Measurements from ENCODE around the gene RUNX3.

The RUNX3 gene

DNA sequence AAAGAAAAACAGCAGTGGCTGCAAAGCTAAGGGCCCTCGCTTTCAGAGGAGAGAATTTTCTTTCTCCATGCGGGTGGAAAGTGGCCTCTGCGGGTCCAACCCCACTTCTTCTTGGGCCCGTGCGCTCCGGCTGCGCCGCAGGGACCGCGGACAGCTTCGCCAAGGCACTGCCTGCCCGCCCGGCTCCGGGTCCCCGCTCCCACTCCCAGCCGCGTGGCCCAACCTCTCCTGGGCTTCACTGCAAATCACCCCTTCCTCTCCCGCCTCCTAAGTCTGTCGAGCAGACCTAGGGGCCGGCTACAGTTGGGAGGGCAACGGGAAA, 1.0 kb upstream of the RUNX3 start:
- no peak for DNase-seq

DNA sequence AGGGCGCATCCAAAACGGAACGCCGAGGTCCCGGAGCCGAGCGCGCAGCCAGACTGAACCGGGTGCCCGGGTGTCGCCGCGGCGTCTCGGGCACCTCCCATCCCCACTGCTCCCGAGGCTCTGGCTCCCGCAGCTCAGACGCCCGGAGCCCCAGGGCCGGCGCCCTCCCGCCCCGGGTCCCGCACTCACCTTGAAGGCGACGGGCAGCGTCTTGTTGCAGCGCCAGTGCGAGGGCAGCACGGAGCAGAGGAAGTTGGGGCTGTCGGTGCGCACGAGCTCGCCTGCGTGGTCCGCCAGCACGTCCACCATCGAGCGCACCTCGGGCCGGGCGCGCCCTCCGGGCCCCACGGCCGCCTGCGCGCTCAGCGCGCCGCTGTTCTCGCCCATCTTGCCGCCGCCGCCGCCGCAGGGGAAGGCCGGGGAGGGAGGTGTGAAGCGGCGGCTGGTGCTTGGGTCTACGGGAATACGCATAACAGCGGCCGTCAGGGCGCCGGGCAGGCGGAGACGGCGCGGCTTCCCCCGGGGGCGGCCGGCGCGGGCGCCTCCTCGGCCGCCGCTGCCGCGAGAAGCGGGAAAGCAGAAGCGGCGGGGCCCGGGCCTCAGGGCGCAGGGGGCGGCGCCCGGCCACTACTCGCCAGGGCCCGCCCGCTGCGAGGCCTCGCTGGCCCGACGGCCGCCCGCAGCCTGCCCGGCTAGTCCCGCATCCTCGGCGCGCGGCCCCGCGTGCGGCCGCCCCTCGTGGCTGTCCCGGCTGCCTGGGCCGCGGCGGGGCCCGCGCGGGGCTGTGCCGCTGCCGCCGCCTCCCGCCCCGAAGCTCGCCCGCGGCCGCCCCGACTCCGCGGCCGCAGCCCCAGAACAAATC, 447 bp downstream of the RUNX3 start:
- no peak for DNase-seq

DNA sequence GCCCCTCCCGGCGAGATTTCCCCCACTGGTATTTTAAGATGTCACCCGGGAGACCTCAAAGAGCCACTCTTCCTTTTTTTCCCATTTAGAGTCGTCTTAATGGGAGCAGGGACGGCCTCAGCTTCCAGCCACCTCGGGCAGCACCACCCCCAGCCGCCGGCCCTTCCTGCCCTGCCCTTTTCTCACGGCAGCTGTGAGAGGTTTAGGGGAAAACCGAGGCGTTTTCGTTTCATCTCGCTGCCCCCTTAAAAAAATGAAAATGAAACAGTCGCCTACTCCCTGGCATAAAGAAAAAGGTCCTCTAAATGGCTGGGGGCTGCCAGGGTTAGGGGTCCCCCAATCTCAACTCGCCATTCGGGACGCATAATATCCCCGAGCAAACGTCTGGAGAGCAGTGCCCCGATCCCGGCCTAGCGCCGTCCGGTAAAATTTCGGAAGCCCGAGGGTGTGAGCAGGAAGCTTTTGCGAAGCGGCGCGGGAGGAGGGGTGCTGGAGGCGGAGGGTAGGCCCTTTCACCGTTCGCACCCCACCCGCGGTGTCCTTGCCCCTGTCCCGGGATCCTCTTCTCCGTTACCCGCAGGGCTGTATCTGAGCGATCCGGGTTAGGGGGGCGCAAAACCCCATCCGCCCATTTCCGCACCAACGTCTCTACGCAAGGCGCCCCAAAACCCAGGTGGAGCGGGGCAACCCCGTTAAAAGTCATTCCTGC, 1.2 kb downstream of the RUNX3 start:
- no peak for DNase-seq

DNA sequence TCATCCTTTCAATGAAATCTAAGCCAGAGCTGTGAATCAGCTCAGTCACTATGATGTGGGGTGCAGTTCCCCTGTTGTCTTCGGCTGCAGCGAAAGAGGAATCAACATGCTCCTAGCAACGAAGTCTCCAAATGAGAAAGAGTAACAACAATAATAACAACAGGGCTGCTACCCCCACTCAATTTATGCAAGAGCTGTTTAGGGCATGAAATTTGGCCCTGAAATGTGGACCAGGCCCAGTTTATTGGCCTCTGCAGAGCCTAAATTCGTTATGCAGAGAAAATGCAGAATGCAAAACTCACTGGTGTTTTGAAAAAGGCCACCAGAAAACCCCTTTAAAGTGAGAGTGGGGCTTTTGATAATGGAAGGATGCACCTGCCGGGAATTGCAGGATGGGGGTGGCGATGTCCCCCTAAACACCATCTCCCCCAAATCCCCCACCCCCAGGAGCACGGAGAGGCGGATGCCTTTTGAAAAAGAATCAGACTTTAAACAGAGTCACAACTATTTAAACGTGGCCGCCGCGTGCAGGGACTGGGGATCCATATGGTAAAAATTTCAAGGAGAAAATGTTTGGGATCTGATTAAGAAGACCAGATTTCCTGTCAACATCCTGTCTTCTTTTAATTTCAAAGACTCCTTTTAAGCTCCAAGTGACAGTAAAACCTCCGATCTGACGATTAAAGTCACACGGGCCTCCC, 1.9 kb downstream of the RUNX3 start:
- no peak for DNase-seq

DNA sequence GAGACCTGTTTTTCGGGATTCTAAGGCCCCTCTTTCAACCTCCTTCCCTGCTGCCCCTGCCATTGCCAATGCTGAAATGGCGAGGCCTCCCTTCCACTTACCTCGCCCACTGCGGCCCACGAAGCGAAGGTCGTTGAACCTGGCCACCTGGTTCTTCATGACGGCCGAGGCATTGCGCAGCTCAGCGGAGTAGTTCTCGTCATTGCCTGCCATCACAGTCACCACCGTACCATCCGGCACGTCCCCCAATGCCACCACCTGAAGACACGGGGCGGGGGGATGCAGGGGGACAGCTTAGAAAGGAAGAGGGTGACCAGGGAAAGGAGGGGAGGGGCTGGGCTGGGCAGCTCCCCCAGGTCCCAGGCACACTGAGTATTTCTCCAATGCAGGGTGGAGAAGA, 2.6 kb downstream of the RUNX3 start:
- no peak for DNase-seq

DNA sequence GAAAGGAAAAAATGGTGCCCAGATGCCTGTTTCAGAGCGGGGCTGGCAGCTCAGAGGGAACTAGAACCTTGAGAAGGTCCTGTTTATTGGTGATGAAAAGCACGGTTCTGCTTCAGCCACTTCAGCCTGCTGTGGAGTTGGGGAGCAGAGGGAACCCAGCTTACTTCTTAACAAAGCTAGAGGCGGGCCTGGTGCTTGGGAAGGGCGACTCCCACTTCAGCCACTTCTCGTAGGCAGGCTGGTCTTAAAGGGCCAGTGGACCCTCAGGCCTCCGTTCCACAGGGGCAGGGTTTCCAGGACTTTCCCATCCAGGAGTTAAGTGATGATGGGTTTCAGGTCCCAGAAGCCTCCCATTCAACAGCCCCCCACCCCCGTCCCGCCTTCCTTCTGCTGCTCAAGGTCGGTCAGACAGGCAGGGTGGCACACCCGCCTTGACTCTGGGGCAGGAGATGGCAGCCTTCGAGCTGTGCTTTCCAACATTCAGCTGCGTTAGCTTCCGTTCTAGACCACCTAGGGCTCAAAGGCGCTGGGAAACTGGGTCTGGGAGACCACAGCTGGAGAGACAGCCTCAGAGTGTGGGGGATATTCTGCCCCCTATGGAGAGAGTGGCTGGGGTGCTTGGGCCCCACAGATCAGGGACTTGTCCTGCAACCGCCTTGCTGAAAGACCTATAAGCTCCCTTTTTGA, 3.4 kb downstream of the RUNX3 start:
- no peak for DNase-seq

DNA sequence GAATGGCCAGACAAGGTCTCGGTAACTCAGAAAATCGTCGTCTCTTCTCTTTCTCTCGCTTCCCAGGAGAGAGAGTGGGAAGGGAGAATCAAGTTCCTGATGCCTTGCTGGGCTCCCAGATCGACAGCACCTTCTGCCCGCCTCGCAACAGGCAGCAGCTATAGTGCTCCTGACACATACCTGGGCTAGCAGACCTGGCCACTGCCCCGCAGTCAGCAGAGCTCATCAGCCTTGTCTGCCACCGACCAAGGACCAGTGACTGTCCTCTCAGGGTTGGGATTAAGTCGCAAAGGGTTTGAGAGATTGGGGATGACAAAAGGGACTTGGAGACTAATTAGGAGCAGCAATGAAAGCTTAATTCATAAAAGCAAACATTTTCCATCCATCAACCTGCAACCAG, 4.1 kb downstream of the RUNX3 start:
- no peak for DNase-seq

DNA sequence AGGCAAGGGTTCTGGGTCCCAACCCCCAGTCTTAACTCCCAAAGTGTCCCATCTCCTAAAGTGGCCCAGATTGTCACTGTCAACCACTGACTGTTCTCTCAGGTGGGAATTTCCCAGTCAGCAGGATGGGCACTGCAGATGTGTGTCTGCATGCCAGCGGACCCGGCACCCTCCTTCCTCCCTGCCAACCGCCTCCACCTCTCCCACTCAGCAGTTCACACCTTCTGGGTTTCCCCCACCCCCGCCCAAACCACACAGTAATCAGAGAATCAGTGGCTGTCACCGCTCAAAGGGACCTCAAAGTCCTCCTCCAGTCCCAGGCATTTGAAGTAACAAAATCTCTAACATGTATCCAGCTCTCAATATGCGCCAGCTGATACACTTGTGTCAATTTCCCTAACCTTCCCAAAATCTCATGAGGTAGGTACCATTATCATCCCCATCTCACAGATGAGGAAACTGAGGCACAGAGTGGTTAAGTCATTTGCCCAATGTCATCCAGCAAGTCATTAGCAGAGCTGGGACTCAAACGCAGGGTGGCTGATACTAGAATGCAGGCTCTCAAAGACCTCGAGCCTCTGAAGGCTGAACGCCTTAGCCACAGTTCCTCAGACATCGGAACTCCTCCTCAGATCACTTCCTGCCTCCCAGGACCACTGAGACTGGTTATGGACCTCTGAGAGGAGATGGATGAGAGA, 4.8 kb downstream of the RUNX3 start:
- no peak for DNase-seq

DNA sequence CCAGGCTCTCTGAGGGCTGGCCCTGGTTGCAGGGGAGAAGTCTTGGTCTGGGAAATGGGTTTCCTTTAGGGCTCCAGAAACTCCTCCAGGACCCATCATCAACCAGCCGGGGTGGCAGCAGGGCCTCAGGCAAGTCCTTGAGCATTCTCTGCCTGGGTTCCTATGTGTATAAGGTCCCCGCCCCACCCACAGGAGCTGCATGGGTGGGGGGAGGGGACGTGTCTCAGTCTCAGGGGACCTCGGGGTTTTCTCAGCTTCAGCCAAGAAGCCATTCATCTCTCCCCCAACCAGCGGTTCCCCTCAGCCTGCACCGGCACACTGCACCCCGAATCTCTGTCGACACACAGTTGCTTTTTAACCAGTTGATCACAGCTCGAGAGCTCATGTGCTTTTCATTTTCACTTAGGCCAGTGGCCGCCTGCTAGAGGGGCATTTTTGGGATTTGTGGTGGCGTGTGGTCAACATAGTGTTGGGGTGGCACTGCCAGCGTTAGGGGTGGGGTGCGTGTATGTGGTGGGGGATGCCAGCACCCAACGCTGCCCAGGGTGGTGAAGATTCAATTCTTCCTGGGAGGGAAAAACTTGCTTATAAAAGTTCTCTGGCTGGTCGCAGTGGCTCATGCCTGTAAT, 6.5 kb downstream of the RUNX3 start:
- DNase-seq: no peak

DNA sequence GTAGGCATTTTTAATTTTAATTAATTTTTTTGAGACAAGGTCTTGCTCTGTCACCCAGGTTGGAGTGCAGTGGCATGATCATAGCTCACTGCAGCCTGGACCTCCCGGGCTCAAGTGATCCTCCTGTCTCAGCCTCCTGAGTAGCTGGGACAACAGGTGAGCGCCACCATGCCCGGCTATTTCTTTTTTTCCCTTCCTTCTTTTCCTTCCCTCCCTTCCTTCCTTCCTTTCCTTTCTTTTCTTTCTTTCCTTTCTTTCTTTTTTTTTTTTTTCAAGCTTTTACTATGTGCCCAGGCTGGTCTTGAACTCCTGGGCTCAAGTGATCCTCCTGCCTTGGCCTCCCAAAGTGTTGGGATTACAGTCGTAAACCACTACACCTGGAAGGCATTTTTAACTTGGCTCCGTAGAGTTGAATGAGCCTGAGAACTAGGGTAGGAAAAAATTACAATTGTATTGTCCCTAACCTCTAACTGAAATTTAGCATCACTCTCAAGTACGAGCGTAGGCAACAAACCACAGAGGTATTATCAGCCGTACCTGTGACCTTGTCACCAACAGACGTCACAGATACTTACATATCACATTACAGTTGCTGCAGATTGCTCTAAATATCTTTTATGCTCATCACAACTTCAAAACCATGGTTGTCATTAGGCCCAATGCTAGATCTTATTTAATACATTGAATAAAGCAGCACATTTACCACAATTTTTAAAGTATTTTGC, 8.0 kb downstream of the RUNX3 start:
- DNase-seq: no peak

DNA sequence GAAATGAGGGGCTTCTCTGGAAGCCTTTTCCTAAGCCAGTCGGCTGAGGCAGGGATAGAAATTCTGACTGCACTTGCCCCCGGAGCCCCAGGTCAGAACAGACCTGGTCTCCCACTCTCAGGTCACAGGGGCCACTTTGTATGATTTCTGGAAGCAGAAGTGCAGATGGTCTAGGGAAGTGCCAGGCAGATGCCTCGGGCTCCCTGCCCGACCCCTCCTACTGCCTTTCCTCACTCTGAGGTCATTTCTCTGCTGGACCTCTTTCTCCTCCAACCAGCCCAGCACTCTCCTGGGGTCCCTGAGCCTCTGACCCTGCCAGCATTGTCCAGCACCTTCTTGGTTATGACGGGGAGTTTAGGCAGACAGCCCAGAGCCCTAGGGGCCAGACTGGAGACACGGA, 8.7 kb downstream of the RUNX3 start:
- no peak for DNase-seq

DNA sequence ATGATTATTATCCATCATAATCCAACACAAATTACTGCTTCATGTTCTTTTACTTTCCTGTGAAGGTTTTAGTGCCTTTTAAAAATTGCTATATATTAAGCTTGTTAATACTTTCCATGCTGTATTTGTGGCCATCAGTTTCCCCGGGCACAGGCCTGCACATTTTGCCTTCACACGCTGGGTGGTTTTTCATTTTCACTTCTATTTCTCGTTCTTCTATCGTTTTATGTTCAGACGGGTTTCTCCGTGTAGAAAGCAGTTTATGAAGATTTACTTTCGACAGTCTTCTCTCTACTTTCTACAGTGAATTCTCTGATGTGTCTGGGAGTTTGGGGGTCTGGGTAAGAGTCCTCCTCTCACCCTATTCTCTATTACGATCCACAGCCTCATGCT, 9.5 kb downstream of the RUNX3 start:
- no peak for DNase-seq

DNA sequence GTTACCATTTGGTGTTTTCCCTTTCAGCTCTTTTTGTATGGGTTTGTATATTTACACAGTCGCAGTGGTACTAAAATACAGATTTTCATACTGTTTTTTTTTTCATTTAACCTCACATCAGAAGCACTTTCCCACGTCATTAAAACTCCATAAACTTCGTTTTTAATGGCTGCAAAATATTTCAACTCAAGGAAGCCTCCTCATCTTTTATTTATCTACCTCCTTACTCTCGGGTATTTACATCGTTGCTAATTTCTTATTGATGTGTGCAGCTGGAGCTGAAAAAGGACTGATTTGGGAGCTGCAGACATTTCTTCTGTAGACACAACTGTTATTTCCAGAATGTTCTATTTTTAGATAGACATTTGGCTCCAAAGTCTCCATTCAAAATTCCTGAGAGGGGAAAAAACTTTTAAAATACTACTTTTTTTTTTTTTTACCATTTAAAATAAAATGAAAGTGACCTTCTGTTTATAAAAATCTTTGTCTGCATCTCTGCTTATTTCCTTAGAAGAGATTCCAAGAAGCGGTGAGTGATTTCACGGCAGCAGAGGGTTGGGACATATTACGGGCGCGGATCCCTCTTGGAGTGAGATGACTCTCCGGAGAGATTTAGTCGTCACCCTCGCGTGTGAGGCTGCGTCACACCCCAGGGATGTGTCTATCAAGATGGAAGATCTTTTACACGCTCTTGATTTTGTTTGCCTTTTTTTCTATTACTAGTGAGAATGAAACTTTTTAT, 10.1 kb downstream of the RUNX3 start:
- no peak for DNase-seq

DNA sequence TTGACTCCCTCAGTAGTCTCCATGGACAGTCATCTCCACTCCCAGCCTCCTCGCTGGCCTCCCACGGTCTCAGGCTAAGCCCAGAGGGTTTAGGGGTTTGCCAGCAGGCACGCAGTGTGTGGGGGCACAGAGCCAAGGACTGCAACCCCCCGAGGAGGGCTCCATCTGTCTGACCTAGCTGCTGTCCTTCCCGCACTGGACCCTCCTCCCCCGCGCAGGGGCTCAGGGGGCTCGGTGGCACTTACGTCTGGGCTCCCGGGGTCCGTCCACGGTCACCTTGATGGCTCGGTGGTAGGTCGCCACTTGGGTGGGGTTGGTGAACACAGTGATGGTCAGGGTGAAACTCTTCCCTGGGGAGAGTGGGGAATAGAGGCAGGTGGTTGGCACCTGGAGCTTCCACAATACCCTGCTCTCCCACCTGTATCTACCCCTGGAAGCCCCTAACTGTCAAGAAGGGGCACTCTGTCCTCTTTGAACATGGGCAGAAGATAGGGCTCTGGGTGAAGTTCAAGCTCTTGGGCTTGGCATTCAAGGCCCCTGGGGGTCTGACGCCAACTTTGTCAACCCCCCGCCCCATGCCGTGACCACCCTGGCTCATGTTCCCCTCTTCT, 11.0 kb downstream of the RUNX3 start:
- DNase-seq: no peak

DNA sequence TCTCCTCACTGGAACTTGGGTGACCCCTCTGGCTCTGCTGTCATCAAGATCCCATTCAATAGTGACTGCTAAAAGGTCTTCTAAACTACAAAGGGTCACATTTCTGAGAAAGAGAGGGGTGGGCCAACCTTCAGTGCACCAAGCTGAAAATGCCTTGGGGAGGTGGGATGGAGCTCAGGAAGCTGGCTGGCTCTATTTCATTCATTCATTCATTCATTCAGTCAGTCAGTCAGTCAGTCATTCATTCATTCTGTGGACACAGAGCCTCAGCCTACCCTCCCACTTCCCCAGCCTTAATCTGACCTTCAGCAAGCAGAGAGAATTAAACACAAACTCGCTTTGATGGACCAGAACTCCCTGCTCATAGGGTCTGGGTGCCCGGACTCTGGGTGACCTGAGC, 11.7 kb downstream of the RUNX3 start:
- DNase-seq: no peak

DNA sequence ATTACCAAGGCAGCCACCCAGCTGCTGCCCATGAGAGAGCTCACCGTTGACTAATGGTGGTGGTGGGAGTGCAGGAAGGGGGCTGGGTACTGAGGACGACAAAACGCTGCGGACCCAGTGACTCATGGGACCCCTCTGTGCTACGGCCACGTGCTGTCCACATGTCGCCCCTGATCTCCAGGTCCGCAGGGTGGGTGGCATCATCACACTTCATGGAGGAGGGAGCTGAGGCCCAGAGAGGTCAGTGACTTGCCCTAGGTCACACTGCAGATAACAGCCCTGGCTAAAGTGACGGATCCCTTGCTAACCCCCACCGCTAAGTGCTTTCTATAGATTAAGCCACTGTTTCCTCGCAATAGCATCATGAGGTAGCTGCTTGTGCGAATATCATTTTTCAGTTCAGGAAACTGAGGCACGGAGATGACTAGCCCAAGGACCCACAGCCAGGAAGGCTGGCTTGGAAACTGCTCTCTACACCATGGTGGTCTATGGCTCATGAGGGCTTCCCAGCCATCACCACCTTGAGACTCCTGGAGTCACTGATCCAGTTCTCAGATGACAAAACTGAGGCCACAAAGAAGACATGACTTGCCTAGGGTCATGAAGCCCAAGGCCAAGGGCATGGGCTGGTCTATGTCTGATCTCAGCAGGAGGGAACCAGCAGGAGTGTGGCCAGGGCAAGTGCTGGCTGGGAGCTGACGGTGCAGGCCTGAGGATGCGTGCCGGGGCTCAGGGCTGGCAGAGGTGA, 12.6 kb downstream of the RUNX3 start:
- DNase-seq: no peak

DNA sequence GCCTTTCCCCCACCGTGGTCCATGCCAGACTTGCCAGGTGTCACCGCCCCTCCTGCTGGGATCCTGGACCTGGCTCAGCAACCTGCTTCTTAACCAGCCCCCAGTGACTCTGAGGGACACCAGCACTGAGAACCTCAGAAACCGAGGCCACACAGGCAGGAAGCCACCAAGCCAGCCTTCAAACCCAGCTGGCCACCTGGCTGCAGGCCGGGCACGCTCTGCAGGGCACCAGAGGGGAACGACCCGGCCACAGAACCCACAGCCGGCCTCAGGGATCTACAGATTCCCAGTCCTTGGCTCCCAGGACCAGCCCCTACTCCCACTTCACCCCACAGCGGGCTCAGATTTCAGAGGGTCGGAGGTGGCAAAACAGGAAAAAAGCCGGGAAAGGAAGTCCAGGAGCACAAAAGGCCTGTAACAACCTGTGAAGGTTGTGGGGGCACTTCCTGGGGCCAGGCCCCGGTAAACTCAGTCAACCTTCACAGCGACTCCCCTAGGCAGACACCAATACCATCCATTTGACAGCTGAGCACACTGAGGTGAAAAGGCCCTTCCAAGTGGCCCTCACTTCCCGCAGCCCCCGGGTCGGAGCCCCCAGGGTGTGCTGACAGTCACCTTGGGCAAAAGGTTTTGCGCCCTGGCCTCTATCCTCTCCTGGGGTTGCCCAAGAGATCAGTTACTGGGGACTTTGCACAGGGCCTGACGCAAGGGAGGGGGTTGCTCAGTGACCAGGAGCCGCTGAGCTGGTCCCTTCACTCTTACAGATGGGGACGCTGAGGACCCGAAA, 14.1 kb downstream of the RUNX3 start:
- no peak for DNase-seq

Measured in anterior cingulate cortex (tissue), 58 donors.